HepG2 (cell line): ENCODE results near the gene CDK3. TPM values are rescaled to one million over a fixed set of nuclear protein-coding genes. Genes with fewer than 3 reads are reported as not detected.

Experiments
- CAMTA2 ChIP-seq: sonication (generic); formaldehyde crosslinking; IDR thresholded peaks from 2 replicates; pipeline ENCODE4 v1.4.0; 2020; ENCODE audit warnings: mild to moderate bottlenecking, missing genetic modification reagents, borderline replicate concordance
- CHD4 ChIP-seq: fragments of 200-600 bp; sonication (generic); IDR thresholded peaks from 2 replicates; pipeline ENCODE4 v1.7.0; 2017; ENCODE audit warnings: mild to moderate bottlenecking, low read length, borderline replicate concordance
- HMGA1 ChIP-seq: sonication (generic); formaldehyde crosslinking; conservative IDR thresholded peaks from 2 replicates; pipeline ENCODE4 v1.4.0; 2020; ENCODE audit warnings: missing genetic modification reagents
- RARA ChIP-seq: IDR thresholded peaks from 2 replicates; pipeline ENCODE4 v1.6.1; 2016; ENCODE audit warnings: missing genetic modification reagents, missing compliant biosample characterization
- ZBTB40 ChIP-seq, 2 experiments: fragments of 450-650 bp in 1 of 2; sonication (generic) in 1 of 2; formaldehyde crosslinking in 1 of 2; IDR thresholded peaks; 2 replicates each; pipeline versions ENCODE4 v1.6.1 to v1.8.0; 2016 to 2022; ENCODE audit warnings: antibody characterized with exemption in 1 of 2, mild to moderate bottlenecking in 1 of 2, missing genetic modification reagents in 1 of 2
- ZNF121 ChIP-seq: sonication (generic); formaldehyde crosslinking; IDR thresholded peaks from 2 replicates; pipeline ENCODE4 v1.5.0; 2020; ENCODE audit warnings: mild to moderate bottlenecking, missing genetic modification reagents
- ZNF460 ChIP-seq: sonication (generic); formaldehyde crosslinking; IDR thresholded peaks from 2 replicates; pipeline ENCODE4 v1.5.1; 2020; ENCODE audit warnings: missing genetic modification reagents, mild to moderate bottlenecking, borderline replicate concordance
- ZNF484 ChIP-seq: sonication (generic); formaldehyde crosslinking; IDR thresholded peaks from 2 replicates; pipeline ENCODE4 v1.5.1; 2020; ENCODE audit warnings: mild to moderate bottlenecking, low read depth, missing genetic modification reagents, borderline replicate concordance
- ZNF556 ChIP-seq: sonication (generic); formaldehyde crosslinking; IDR thresholded peaks from 2 replicates; pipeline ENCODE4 v1.4.0; 2020; ENCODE audit warnings: mild to moderate bottlenecking, missing genetic modification reagents, borderline replicate concordance
- polyA plus RNA-seq, 8 experiments: library from polyadenylated mRNA; depleted of rRNA in 3 of 8; stranded (reverse) in 7 of 8; unstranded in 1 of 8; fragments of >200 nt; fragmentation: Illumina TruSeq in 4 of 8; extraction: Trizol in 4 of 8; gene quantifications; 2 replicates each; pipeline versions ENCODE4 v1.2.1 to v1.2.3, GENCODE V29; 2011 to 2016; ENCODE audit warnings: low read depth in 4 of 8, missing spikeins in 1 of 8, mixed read lengths in 1 of 8; ENCODE audit not compliant: insufficient read depth in 1 of 8
- total RNA-seq, 5 experiments: library from RNA; depleted of rRNA; stranded (reverse); fragments of >200 nt; fragmentation: Illumina TruSeq; extraction: Trizol; gene quantifications; 2 replicates each; pipeline ENCODE4 v1.2.3, GENCODE V29; 2016; ENCODE audit warnings: low read depth in 1 of 5
- TF ChIP-seq, protein P1 (sequence below): sonication (generic); formaldehyde crosslinking; IDR thresholded peaks from 2 replicates; pipeline ENCODE4 v1.4.0; 2020; ENCODE audit warnings: missing genetic modification reagents
- TF ChIP-seq, protein P2 (sequence below): sonication (generic); formaldehyde crosslinking; IDR thresholded peaks from 2 replicates; pipeline ENCODE4 v1.8.1; 2023; ENCODE audit warnings: mild to moderate bottlenecking, moderate library complexity, missing genetic modification reagents
- TF ChIP-seq, protein P3 (sequence below): sonication (generic); formaldehyde crosslinking; IDR thresholded peaks from 2 replicates; pipeline ENCODE4 v1.4.0; 2020; ENCODE audit warnings: mild to moderate bottlenecking, low read depth, missing genetic modification reagents

The CDK3 gene
- total and polyA plus RNA-seq, 2 of the 13 experiments (the other 11 are each of a cell fraction or from before 2014, with no cell fraction given): 5.8 to 11.4 TPM

DNA sequence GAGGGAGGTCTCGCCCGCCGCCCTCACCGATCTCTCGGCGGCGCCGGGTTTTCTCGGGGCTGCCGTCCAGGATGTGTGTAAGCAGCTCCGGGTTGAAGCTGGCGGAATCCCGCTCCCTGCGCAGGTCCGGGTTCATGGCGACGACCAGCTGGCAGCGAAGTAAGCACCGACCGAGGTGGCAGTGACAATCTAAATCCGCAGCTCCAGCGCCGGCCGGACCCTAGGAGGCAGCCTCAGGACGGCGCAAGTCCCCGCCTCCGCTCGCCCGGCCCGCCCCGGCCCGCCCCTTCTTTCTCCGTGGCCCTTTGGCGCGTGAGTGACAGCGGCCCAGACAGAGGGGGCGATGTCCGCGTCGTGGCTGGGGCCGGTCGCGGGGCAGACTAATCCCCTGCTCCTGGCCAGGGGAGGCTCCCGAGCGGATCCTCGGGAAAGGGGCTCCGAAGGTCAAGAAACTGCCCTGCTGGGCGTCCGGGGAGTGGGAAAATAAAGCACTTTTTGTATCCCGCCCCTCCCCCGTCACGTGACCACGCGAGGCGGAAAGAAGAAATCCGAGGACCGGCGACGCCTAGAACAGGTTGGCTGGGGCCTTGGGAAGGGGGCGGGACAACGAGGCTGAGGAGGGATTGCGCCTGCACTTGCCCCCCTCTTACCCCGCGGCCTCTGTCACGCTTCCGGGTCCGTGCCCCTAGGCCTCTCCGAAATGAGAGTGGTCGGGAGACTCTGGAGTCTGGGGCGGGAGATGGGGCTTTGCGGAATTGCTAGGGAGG is 21.5 kb upstream of the CDK3 start, which contains the start of the genes ACOX1 and TEN1 (continued):
- TF ChIP-seq, protein P1, sequence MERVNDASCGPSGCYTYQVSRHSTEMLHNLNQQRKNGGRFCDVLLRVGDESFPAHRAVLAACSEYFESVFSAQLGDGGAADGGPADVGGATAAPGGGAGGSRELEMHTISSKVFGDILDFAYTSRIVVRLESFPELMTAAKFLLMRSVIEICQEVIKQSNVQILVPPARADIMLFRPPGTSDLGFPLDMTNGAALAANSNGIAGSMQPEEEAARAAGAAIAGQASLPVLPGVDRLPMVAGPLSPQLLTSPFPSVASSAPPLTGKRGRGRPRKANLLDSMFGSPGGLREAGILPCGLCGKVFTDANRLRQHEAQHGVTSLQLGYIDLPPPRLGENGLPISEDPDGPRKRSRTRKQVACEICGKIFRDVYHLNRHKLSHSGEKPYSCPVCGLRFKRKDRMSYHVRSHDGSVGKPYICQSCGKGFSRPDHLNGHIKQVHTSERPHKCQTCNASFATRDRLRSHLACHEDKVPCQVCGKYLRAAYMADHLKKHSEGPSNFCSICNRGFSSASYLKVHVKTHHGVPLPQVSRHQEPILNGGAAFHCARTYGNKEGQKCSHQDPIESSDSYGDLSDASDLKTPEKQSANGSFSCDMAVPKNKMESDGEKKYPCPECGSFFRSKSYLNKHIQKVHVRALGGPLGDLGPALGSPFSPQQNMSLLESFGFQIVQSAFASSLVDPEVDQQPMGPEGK (CRISPR knock-in tag): peak; percentile 88
- TF ChIP-seq CAMTA2 (CRISPR knock-in tag): peak; percentile 25; the same call in 1 of the 2 replicates
- no peak for TF ChIP-seq HMGA1 (CRISPR knock-in tag)
- TF ChIP-seq, protein P2, sequence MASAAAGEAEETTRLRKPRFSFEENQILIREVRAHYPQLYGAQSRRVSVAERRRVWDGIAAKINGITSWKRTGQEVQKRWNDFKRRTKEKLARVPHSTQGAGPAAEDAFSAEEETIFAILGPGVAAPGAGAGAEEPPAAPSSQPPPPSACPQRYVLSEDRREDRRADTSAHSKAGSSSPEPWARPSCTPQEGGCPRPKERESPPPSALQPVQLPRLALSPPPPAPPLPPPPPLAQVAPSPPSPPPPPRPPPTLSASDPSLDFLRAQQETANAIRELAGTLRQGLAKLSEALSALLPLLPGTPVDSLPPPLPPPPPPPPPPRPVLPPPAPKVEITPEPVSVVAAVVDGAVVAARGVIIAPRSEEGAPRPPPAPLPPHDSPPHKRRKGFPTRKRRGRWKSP (CRISPR knock-in tag): peak; percentile 66
- no peak for TF ChIP-seq ZBTB40 (IDR thresholded peaks at IDR 0.05)
- TF ChIP-seq ZBTB40 (CRISPR knock-in tag; IDR thresholded peaks at IDR 0.05): peak; percentile 74; the same call in 1 of the 2 replicates
- no peak for TF ChIP-seq CHD4
- peak; percentile 53; the same call in 1 of the 2 replicates for TF ChIP-seq ZNF556 (CRISPR knock-in tag)
- peak; percentile 70 for TF ChIP-seq RARA
- peak; percentile 27; the same call in 1 of the 2 replicates for TF ChIP-seq ZNF121 (CRISPR knock-in tag)
- peak; percentile 67; the same call in 1 of the 2 replicates for TF ChIP-seq ZNF484
- TF ChIP-seq, protein P3, sequence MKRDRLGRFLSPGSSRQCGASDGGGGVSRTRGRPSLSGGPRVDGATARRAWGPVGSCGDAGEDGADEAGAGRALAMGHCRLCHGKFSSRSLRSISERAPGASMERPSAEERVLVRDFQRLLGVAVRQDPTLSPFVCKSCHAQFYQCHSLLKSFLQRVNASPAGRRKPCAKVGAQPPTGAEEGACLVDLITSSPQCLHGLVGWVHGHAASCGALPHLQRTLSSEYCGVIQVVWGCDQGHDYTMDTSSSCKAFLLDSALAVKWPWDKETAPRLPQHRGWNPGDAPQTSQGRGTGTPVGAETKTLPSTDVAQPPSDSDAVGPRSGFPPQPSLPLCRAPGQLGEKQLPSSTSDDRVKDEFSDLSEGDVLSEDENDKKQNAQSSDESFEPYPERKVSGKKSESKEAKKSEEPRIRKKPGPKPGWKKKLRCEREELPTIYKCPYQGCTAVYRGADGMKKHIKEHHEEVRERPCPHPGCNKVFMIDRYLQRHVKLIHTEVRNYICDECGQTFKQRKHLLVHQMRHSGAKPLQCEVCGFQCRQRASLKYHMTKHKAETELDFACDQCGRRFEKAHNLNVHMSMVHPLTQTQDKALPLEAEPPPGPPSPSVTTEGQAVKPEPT (CRISPR knock-in tag): no peak; the same call in 1 of the 2 replicates
- TF ChIP-seq ZNF460 (CRISPR knock-in tag): peak; percentile 54; the same call in 1 of the 2 replicates
